ENCODE measurements around the gene SMIM22. TPM values are rescaled to one million over a fixed set of nuclear protein-coding genes. Genes with fewer than 3 reads are reported as not detected.

The SMIM22 gene
- total and polyA plus RNA-seq, 2 of the 8 experiments (the other 6 are each of a cell fraction or from before 2014, with no cell fraction given) = not detected

- TF ChIP-seq NRF1 (IDR thresholded peaks at IDR 0.05; ENCODE audit: low read depth, low read length) = no peak
Observed at GRCh38 chr16:4831616-4832015, 36.4 kb downstream of the SMIM22 start (continued).

Data from H1 (cell line).